GM23338 (cell line): ENCODE results near the gene ASPHD1. TPM values are rescaled to one million over a fixed set of nuclear protein-coding genes. Genes with fewer than 3 reads are reported as not detected.

Experiments
- ATAC-seq: fragments of 200-7000 bp; cut with Tn5 transposase; 3 replicates; pipeline ENCODE4 v1.9.1; 2020
- DNase-seq: peaks from one replicate; pipeline ENCODE4 v3.0.0-alpha.2; 2015; ENCODE audit warnings: low spot score
- H2AFZ ChIP-seq: fragments of 200-600 bp; sonication (generic); 2 replicates; pipeline ENCODE4 v1.8.0; 2016; ENCODE audit warnings: antibody characterized with exemption, mild to moderate bottlenecking, moderate library complexity
- H3F3A ChIP-seq: fragments of 200-600 bp; sonication (generic); replicated peaks from 2 replicates; pipeline ENCODE4 v1.8.0; 2017; ENCODE audit warnings: antibody characterized with exemption, mixed run types, low read depth
- H3K27ac ChIP-seq: fragments of 200-600 bp; sonication (generic); 2 replicates; pipeline ENCODE4 v1.6.1; 2016; ENCODE audit warnings: low read depth
- H3K27me3 ChIP-seq: fragments of 200-600 bp; sonication (generic); 2 replicates; pipeline ENCODE4 v1.8.0; 2016; ENCODE audit warnings: mild to moderate bottlenecking, mixed run types, moderate library complexity; ENCODE audit not compliant: insufficient read depth
- H3K36me3 ChIP-seq: fragments of 200-600 bp; sonication (generic); 2 replicates; pipeline ENCODE4 v1.8.0; 2016; ENCODE audit warnings: mild to moderate bottlenecking; ENCODE audit not compliant: insufficient read depth
- H3K4me1 ChIP-seq: fragments of 200-600 bp; sonication (generic); 2 replicates; pipeline ENCODE4 v1.8.0; 2016; ENCODE audit warnings: mild to moderate bottlenecking, moderate library complexity; ENCODE audit not compliant: insufficient read depth
- H3K4me2 ChIP-seq: fragments of 200-600 bp; sonication (generic); 2 replicates; pipeline ENCODE4 v1.7.1; 2017; ENCODE audit warnings: mixed run types
- H3K4me3 ChIP-seq: fragments of 200-600 bp; sonication (generic); 2 replicates; pipeline ENCODE4 v1.6.1; 2016; ENCODE audit warnings: mixed run types
- H3K79me2 ChIP-seq: fragments of 200-600 bp; sonication (generic); replicated peaks from 2 replicates; pipeline ENCODE4 v1.8.0; 2017; ENCODE audit warnings: mild to moderate bottlenecking; ENCODE audit not compliant: insufficient read depth
- H3K9me2 ChIP-seq: fragments of 200-600 bp; sonication (generic); 2 replicates; pipeline ENCODE4 v1.8.0; 2017; ENCODE audit not compliant: insufficient read depth
- H4K20me1 ChIP-seq: fragments of 200-600 bp; sonication (generic); replicated peaks from 2 replicates; pipeline ENCODE4 v1.8.0; 2017; ENCODE audit warnings: mild to moderate bottlenecking; ENCODE audit not compliant: insufficient read depth
- H3K27ac Mint-ChIP-seq: 2 replicates; pipeline ENCODE4 v1.8.0; 2020; ENCODE audit warnings: inconsistent platforms, mild to moderate bottlenecking, moderate library complexity, mixed read lengths
- H3K27me3 Mint-ChIP-seq: 3 replicates; pipeline ENCODE4 v1.8.0; 2022; ENCODE audit warnings: low read depth, mild to moderate bottlenecking, moderate library complexity, mixed read lengths, inconsistent platforms; ENCODE audit not compliant: insufficient read depth, poor library complexity
- H3K36me3 Mint-ChIP-seq: 3 replicates; pipeline ENCODE4 v1.8.0; 2021; ENCODE audit warnings: low read depth, mild to moderate bottlenecking, inconsistent platforms, moderate library complexity, mixed read lengths
- H3K4me1 Mint-ChIP-seq: 3 replicates; pipeline ENCODE4 v1.8.0; 2020; ENCODE audit warnings: mild to moderate bottlenecking, inconsistent platforms, mixed read lengths
- H3K4me3 Mint-ChIP-seq: 3 replicates; pipeline ENCODE4 v1.8.0; 2021; ENCODE audit warnings: moderate library complexity, mild to moderate bottlenecking, inconsistent platforms, mixed read lengths
- H3K9me3 Mint-ChIP-seq: 3 replicates; pipeline ENCODE4 v1.8.0; 2020; ENCODE audit warnings: moderate library complexity, mild to moderate bottlenecking, inconsistent platforms, mixed read lengths
- EZH2 ChIP-seq: fragments of 200-600 bp; sonication (generic); IDR thresholded peaks from one replicate; pipeline ENCODE4 v1.8.0; 2017; ENCODE audit warnings: antibody characterized with exemption, mild to moderate bottlenecking, low read depth; ENCODE audit not compliant: unreplicated experiment
- EZH2phosphoT487 ChIP-seq: fragments of 200-600 bp; sonication (generic); IDR thresholded peaks from one replicate; pipeline ENCODE4 v1.8.1; 2018; ENCODE audit warnings: antibody characterized with exemption; ENCODE audit not compliant: unreplicated experiment
- JUNB ChIP-seq: IDR thresholded peaks from one replicate; pipeline ENCODE4 v1.6.1; 2016; ENCODE audit warnings: antibody characterized with exemption; ENCODE audit not compliant: unreplicated experiment
- POLR2AphosphoS5 ChIP-seq: IDR thresholded peaks from 2 replicates; pipeline ENCODE4 v1.6.1; 2016; ENCODE audit warnings: antibody characterized with exemption, low read depth
- ZNF331 ChIP-seq: fragments of 250-450 bp; sonication (Bioruptor Pico); IDR thresholded peaks from 2 replicates; pipeline ENCODE4 v1.5.0; 2020; ENCODE audit warnings: low read depth, mild to moderate bottlenecking, moderate library complexity
- polyA plus RNA-seq: library from polyadenylated mRNA; unstranded; fragments of >200 nt; fragmentation: Nextera tagmentation; extraction: Ambion mirVana; gene quantifications from 2 replicates; pipeline ENCODE4 v1.2.1, GENCODE V29; 2016
- total RNA-seq: library from RNA; depleted of rRNA; stranded (reverse); fragments of >200 nt; shearing (Covaris generic); gene quantifications from 2 replicates; pipeline ENCODE4 v1.2.3, GENCODE V29; 2014
- TF ChIP-seq, protein P1 (sequence below), 2 experiments: fragments of 200-600 bp in 1 of 2; sonication (generic) in 1 of 2; conservative IDR thresholded peaks; 2 replicates each; pipeline versions ENCODE4 v1.5.1 to v1.6.1; 2016 to 2017; ENCODE audit warnings: antibody characterized with exemption in 2 of 2, low read depth in 2 of 2, mild to moderate bottlenecking in 2 of 2, moderate library complexity in 1 of 2
- TF ChIP-seq, protein P2 (sequence below): fragments of 250-450 bp; sonication (Bioruptor Pico); IDR thresholded peaks from 2 replicates; pipeline ENCODE4 v1.5.0; 2020; ENCODE audit warnings: mild to moderate bottlenecking, moderate library complexity

The ASPHD1 gene
- total and polyA plus RNA-seq, 2 experiments from 2014 or later: 15.5 to 20.6 TPM

DNA sequence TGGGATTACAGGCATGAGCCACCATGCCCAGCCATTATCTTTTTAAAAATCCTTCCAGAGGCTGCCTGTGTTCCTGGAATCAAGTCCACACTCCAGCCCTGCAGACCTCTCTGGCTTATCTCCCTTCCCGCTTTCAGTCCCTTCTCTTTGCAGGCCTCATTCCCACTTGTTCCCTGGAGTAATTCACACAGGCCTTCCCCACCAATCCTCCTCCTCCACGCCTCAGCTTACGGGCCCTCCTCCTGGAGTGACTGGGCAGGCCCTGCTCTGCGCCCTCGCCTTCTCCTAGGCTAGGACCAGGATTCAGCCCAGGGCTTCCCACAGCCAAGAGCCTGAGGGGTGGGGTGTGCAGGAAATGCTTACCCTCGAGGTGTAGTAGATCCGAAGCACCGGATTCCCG is 40.1 kb upstream of the ASPHD1 start:
- ATAC-seq (no peak), DNase-seq (no peak)
- H3K4me1 ChIP-seq: peaks cover 9% of the 10 kb centered on the region
- H3K4me3 Mint-ChIP-seq: no peak overlapping the region; the same call in 2 of the 3 replicates
- H3K36me3 ChIP-seq: peaks cover 4% of the 10 kb centered on the region; the same call in 1 of the 2 replicates
- H3K4me3 ChIP-seq: no peak overlapping the region
- H3K9me2 ChIP-seq: no peaks in the 10 kb centered on the region
- H3F3A ChIP-seq: 0 out of 2 replicates have a peak, but pooled peaks cover 3% of the 10 kb centered on the region
- no peaks in the 10 kb centered on the region; the same call in 1 of the 2 replicates for H4K20me1 ChIP-seq
- H3K27me3 ChIP-seq: no peaks in the 10 kb centered on the region
- no peak overlapping the region for H3K27ac ChIP-seq
- H3K9me3 Mint-ChIP-seq: no peaks in the 10 kb centered on the region
- H2AFZ ChIP-seq: no peak overlapping the region
- H3K27me3 Mint-ChIP-seq: peaks cover 21% of the 10 kb centered on the region
- TF ChIP-seq JUNB (no peak), EZH2 (no peak), ZNF331 (CRISPR knock-in tag) (no peak), POLR2AphosphoS5 (no peak), EZH2phosphoT487 (no peak)
- TF ChIP-seq, protein P1, sequence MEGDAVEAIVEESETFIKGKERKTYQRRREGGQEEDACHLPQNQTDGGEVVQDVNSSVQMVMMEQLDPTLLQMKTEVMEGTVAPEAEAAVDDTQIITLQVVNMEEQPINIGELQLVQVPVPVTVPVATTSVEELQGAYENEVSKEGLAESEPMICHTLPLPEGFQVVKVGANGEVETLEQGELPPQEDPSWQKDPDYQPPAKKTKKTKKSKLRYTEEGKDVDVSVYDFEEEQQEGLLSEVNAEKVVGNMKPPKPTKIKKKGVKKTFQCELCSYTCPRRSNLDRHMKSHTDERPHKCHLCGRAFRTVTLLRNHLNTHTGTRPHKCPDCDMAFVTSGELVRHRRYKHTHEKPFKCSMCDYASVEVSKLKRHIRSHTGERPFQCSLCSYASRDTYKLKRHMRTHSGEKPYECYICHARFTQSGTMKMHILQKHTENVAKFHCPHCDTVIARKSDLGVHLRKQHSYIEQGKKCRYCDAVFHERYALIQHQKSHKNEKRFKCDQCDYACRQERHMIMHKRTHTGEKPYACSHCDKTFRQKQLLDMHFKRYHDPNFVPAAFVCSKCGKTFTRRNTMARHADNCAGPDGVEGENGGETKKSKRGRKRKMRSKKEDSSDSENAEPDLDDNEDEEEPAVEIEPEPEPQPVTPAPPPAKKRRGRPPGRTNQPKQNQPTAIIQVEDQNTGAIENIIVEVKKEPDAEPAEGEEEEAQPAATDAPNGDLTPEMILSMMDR (conservative IDR thresholded peaks at IDR 0.05; ENCODE audit: low read depth in 2 of 2): no peak
- TF ChIP-seq, protein P2, sequence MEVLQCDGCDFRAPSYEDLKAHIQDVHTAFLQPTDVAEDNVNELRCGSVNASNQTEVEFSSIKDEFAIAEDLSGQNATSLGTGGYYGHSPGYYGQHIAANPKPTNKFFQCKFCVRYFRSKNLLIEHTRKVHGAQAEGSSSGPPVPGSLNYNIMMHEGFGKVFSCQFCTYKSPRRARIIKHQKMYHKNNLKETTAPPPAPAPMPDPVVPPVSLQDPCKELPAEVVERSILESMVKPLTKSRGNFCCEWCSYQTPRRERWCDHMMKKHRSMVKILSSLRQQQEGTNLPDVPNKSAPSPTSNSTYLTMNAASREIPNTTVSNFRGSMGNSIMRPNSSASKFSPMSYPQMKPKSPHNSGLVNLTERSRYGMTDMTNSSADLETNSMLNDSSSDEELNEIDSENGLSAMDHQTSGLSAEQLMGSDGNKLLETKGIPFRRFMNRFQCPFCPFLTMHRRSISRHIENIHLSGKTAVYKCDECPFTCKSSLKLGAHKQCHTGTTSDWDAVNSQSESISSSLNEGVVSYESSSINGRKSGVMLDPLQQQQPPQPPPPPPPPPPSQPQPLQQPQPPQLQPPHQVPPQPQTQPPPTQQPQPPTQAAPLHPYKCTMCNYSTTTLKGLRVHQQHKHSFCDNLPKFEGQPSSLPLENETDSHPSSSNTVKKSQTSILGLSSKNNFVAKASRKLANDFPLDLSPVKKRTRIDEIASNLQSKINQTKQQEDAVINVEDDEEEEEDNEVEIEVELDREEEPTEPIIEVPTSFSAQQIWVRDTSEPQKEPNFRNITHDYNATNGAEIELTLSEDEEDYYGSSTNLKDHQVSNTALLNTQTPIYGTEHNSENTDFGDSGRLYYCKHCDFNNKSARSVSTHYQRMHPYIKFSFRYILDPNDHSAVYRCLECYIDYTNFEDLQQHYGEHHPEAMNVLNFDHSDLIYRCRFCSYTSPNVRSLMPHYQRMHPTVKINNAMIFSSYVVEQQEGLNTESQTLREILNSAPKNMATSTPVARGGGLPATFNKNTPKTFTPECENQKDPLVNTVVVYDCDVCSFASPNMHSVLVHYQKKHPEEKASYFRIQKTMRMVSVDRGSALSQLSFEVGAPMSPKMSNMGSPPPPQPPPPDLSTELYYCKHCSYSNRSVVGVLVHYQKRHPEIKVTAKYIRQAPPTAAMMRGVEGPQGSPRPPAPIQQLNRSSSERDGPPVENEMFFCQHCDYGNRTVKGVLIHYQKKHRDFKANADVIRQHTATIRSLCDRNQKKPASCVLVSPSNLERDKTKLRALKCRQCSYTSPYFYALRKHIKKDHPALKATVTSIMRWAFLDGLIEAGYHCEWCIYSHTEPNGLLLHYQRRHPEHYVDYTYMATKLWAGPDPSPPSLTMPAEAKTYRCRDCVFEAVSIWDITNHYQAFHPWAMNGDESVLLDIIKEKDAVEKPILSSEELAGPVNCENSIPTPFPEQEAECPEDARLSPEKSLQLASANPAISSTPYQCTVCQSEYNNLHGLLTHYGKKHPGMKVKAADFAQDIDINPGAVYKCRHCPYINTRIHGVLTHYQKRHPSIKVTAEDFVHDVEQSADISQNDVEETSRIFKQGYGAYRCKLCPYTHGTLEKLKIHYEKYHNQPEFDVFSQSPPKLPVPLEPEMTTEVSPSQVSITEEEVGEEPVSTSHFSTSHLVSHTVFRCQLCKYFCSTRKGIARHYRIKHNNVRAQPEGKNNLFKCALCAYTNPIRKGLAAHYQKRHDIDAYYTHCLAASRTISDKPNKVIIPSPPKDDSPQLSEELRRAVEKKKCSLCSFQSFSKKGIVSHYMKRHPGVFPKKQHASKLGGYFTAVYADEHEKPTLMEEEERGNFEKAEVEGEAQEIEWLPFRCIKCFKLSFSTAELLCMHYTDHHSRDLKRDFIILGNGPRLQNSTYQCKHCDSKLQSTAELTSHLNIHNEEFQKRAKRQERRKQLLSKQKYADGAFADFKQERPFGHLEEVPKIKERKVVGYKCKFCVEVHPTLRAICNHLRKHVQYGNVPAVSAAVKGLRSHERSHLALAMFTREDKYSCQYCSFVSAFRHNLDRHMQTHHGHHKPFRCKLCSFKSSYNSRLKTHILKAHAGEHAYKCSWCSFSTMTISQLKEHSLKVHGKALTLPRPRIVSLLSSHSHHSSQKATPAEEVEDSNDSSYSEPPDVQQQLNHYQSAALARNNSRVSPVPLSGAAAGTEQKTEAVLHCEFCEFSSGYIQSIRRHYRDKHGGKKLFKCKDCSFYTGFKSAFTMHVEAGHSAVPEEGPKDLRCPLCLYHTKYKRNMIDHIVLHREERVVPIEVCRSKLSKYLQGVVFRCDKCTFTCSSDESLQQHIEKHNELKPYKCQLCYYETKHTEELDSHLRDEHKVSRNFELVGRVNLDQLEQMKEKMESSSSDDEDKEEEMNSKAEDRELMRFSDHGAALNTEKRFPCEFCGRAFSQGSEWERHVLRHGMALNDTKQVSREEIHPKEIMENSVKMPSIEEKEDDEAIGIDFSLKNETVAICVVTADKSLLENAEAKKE (CRISPR knock-in tag): no peak
- peaks cover 16% of the 10 kb centered on the region for H3K4me1 Mint-ChIP-seq
- peaks cover 25% of the 10 kb centered on the region for H3K36me3 Mint-ChIP-seq
- no peak overlapping the region for H3K27ac Mint-ChIP-seq
- H3K4me2 ChIP-seq: no peak overlapping the region
- peaks cover 13% of the 10 kb centered on the region for H3K79me2 ChIP-seq
